ENCODE measurements around the gene TCN2. TPM values are rescaled to one million over a fixed set of nuclear protein-coding genes. Genes with fewer than 3 reads are reported as not detected.

TCN2 gene
- total and polyA plus RNA-seq, 10 of the 15 experiments (the other 5 are each of a cell fraction or from before 2014, with no cell fraction given): 5.4 to 21.8 (median 11.0) TPM

- TF ChIP-seq ZNF687 (IDR thresholded peaks at IDR 0.05): no peak
- TF ChIP-seq CUX1 (IDR thresholded peaks at IDR 0.05; ENCODE audit: insufficient replicate concordance, low read depth, low read length): no peak
- TF ChIP-seq ASH2L (IDR thresholded peaks at IDR 0.05; ENCODE audit: borderline replicate concordance, low read depth): no peak
- no peak for TF ChIP-seq SPI1 (IDR thresholded peaks at IDR 0.05; ENCODE audit: borderline replicate concordance, insufficient read depth, low read depth, low read length)
- no peak for TF ChIP-seq NKRF (conservative IDR thresholded peaks at IDR 0.05)
- TF ChIP-seq POU2F2 (IDR thresholded peaks at IDR 0.05; ENCODE audit: borderline replicate concordance, low read depth, low read length): no peak
- TF ChIP-seq SIX5 (IDR thresholded peaks at IDR 0.05; ENCODE audit: low read depth, low read length, severe bottlenecking): no peak
- TF ChIP-seq SKIL (IDR thresholded peaks at IDR 0.05; ENCODE audit: low read depth, poor library complexity, severe bottlenecking): no peak
- no peak for TF ChIP-seq RAD51 (IDR thresholded peaks at IDR 0.05)
- TF ChIP-seq SIN3A (IDR thresholded peaks at IDR 0.05; ENCODE audit: low read depth, low read length): no peak
Measured at GRCh38 chr22:30586414-30586813, 20.6 kb upstream of the TCN2 start (continued).

All from GM12878 (cell line).